Transverse colon (tissue), 4 donors: Measurements from ENCODE around the gene FBXL16.

Experiments
- CTCF ChIP-seq, 5 experiments: fragments of 200-600 bp in 3 of 5; fragments of 450-650 bp in 2 of 5; sonication (generic) in 3 of 5; IDR thresholded peaks; 1 replicate in 2 of 5; 2 replicates in 3 of 5; pipeline ENCODE4 v1.5.1; 2016 to 2017; ENCODE audit warnings: antibody characterized with exemption in 5 of 5, inconsistent platforms in 3 of 5, mild to moderate bottlenecking in 2 of 5, moderate library complexity in 1 of 5
- EP300 ChIP-seq: sonication (generic); formaldehyde crosslinking; IDR thresholded peaks from one replicate; pipeline ENCODE4 v1.6.1; 2017; ENCODE audit warnings: antibody characterized with exemption, low read depth
- POLR2A ChIP-seq: fragments of 450-650 bp; IDR thresholded peaks from one replicate; pipeline ENCODE4 v1.6.1; 2016; ENCODE audit warnings: antibody characterized with exemption, mild to moderate bottlenecking, moderate library complexity
- POLR2AphosphoS5 ChIP-seq, 3 donors: sonication (generic); formaldehyde crosslinking; IDR thresholded peaks; one replicate each; pipeline ENCODE4 v1.6.1; 2016; ENCODE audit warnings: antibody characterized with exemption in 3 of 3

GRCh38 chr16:708019-708418 is 2.4 kb upstream of the FBXL16 start:
- no peak for TF ChIP-seq CTCF (IDR thresholded peaks at IDR 0.05)
- no peak for TF ChIP-seq POLR2AphosphoS5 (IDR thresholded peaks at IDR 0.05)
- no peak for TF ChIP-seq EP300
- no peak for TF ChIP-seq POLR2A
